AG04449 (cell line): Measurements from ENCODE around the gene GMEB2.

Experiments used
- CTCF ChIA-PET: fragments of 350-600 bp; formaldehyde crosslinking; extraction: SDS; loops from one replicate; lab custom pipeline; 2021; ENCODE audit warnings: antibody characterized with exemption; lab: Yijun Ruan, JAX
- POLR2A ChIA-PET: fragments of 400-600, 350-600 bp; formaldehyde crosslinking; extraction: SDS; loops from one replicate; lab custom pipeline; 2020; ENCODE audit warnings: antibody characterized with exemption, inconsistent platforms; lab: Yijun Ruan, JAX
- DNase-seq: peaks from one replicate; pipeline ENCODE4 v3.0.0-alpha.2; 2010; ENCODE audit warnings: low read depth, low spot score
- H3K4me3 ChIP-seq: 2 replicates; pipeline ENCODE4 v1.5.1; 2011; ENCODE audit warnings: low read depth, mild to moderate bottlenecking, control low read depth, low read length
- CTCF ChIP-seq: IDR thresholded peaks from one replicate; pipeline ENCODE4 v1.5.1; 2011; ENCODE audit warnings: mild to moderate bottlenecking, moderate library complexity, low read length, control low read depth, inconsistent platforms; ENCODE audit not compliant: insufficient read depth; ENCODE audit errors: missing control alignments

GMEB2 gene

GRCh38 chr20:63667858-63668257 is 41.0 kb upstream of the GMEB2 start:
- ChIA-PET CTCF (no interaction called here), POLR2A (no interaction called here)
- no peak for DNase-seq
- no peak overlapping the region for H3K4me3 ChIP-seq
- no peak for TF ChIP-seq CTCF

- H3K4me3 ChIP-seq: no peak overlapping the region
- DNase-seq: no peak
- ChIA-PET POLR2A (no interaction called here), CTCF (no interaction called here)
- no peak for TF ChIP-seq CTCF
Measured at GRCh38 chr20:63665708-63666107, 38.8 kb upstream of the GMEB2 start.

- CTCF ChIA-PET: no interaction called here
- DNase-seq: no peak
- POLR2A ChIA-PET: no interaction called here
- no peak for TF ChIP-seq CTCF
- H3K4me3 ChIP-seq: no peak overlapping the region
Measured at GRCh38 chr20:63664861-63665594, 38.1 kb upstream of the GMEB2 start.

- ChIA-PET CTCF (no interaction called here), POLR2A (no interaction called here)
- TF ChIP-seq CTCF: no peak
Measured at GRCh38 chr20:63664143-63664851, 37.4 kb upstream of the GMEB2 start.

GRCh38 chr20:63663332-63664066 is 36.6 kb upstream of the GMEB2 start:
- no peak for TF ChIP-seq CTCF
- DNase-seq: no peak
- POLR2A ChIA-PET: no interaction called here
- CTCF ChIA-PET: no interaction called here
- no peak overlapping the region for H3K4me3 ChIP-seq

More at GRCh38 chr20:63664143-63664851, 37.4 kb upstream of the GMEB2 start:
- DNase-seq: no peak
- no peak overlapping the region for H3K4me3 ChIP-seq

- no peak for TF ChIP-seq CTCF
Measured at GRCh38 chr20:63662813-63663189, 35.9 kb upstream of the GMEB2 start.

More at GRCh38 chr20:63662813-63663189, 35.9 kb upstream of the GMEB2 start:
- POLR2A ChIA-PET: no interaction called here
- DNase-seq: no peak
- CTCF ChIA-PET: no interaction called here
- no peak overlapping the region for H3K4me3 ChIP-seq
